Measurements from ENCODE around the gene OR10A3. TPM values are rescaled to one million over a fixed set of nuclear protein-coding genes. Genes with fewer than 3 reads are reported as not detected.

Gene OR10A3
- total and polyA plus RNA-seq, 2 of the 8 experiments (the other 6 are each of a cell fraction or from before 2014, with no cell fraction given) = not detected

DNA sequence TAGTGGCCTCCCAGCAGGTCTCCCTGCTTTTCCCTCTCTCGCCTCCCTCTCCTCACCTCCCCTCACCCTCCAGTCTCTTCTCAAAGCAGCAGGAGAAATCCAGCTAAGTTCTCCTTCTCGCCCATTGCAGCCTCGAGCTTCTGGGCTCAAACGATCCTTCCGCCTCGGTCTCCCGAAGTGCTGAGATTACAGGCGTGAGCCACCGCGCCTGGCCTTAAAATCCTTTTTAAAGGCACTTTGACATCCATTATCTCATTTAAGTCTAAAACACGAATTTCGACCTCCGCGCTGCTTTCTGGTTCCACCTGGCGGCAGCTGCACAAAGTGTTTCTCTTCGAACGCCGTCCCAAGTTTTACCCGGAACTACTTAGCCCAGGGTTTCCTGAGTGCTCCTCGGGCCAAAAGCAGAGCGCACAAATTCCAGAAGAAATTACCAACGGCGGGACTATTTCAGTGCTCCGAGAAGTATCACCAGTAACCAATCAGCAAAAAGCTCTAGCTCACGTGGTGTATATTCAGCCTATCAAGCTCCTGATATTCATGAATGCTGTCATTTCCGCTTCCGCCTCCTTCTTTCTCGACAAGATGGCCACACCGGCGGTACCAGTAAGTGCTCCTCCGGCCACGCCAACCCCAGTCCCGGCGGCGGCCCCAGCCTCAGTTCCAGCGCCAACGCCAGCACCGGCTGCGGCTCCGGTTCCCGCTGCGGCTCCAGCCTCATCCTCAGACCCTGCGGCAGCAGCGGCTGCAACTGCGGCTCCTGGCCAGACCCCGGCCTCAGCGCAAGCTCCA is 45.5 kb upstream of the OR10A3 start, which contains the start of gene EIF3F:
TSS of gene EIF3F (plus strand) at position 570 of the 792 bp plus-strand sequence. CDS start at position 586, 16 bp downstream.
- Histone ChIP-seq H3K4ac (replicated peaks; ENCODE audit: insufficient read length, low read depth, low read length) (peak within 1 kb of the TSS; percentile 91), H2AFZ (ENCODE audit: low read length) (peak within 1 kb of the TSS; percentile 47), H3K23me2 (ENCODE audit: low read depth, low read length) (peaks cover 6% of the 10 kb centered on the region; the same call in 1 of the 2 replicates), H3K27ac (ENCODE audit: low read depth, low read length) (peak within 1 kb of the TSS; percentile 41; the same call in 1 of the 2 replicates), H3K9ac (replicated peaks in 1 of 4; ENCODE audit: extremely low read depth in 1 of 4, low read depth in 3 of 4, low read length in 3 of 4) (peak within 1 kb of the TSS; percentile 73 to 95 (median 83)), H2BK20ac (ENCODE audit: low read length) (no peak within 1 kb of the TSS), H3K79me2 (ENCODE audit: control insufficient read depth in 1 of 2, insufficient read depth in 2 of 2, low read length in 2 of 2) (peaks cover 10 to 32% of the 10 kb centered on the region in 2 experiments), H3K27me3 (replicated peaks in 1 of 4; ENCODE audit: control insufficient read depth in 3 of 4, extremely low read depth in 1 of 4, insufficient read depth in 3 of 4, low read length in 3 of 4) (no peaks in the 10 kb centered on the region), H2BK120ac (replicated peaks; ENCODE audit: low read depth, low read length) (no peak within 1 kb of the TSS), H3K4me3 (ENCODE audit: extremely low read depth in 1 of 4, insufficient read depth in 2 of 4, low read depth in 3 of 4, low read length in 4 of 4) (peak within 1 kb of the TSS; percentile 73 to 99 (median 86)), H3K79me1 (ENCODE audit: low read depth, low read length) (peaks cover 5% of the 10 kb centered on the region; the same call in 1 of the 2 replicates), H4K20me1 (replicated peaks in 1 of 2; ENCODE audit: control insufficient read depth in 1 of 2, insufficient read depth in 2 of 2, low read length in 2 of 2) (peaks cover 2 to 3% of the 10 kb centered on the region in 2 experiments), H2BK15ac (ENCODE audit: low read length) (no peak within 1 kb of the TSS), H3K18ac (ENCODE audit: extremely low read depth, low read length) (peak within 1 kb of the TSS; percentile 26; the same call in 1 of the 2 replicates), H3K9me3 (ENCODE audit: insufficient read depth in 2 of 2, low read depth in 1 of 2, low read length in 1 of 2) (no peaks in the 10 kb centered on the region), H3K36me3 (ENCODE audit: control insufficient read depth in 2 of 4, insufficient read depth in 4 of 4, low read length in 3 of 4) (peaks cover 0 to 21% (median 7%) of the 10 kb centered on the region in 4 experiments; a peak in 5 of 8 replicates), H4K8ac (ENCODE audit: extremely low read depth, insufficient read depth, low read length) (peak within 1 kb of the TSS; percentile 91; the same call in 1 of the 2 replicates), H3K56ac (replicated peaks; ENCODE audit: insufficient read length, low read depth, low read length) (peak within 1 kb of the TSS; percentile 43), H4K5ac (ENCODE audit: insufficient read length, low read depth, low read length) (peak within 1 kb of the TSS; percentile 37), H2BK5ac (ENCODE audit: low read depth, low read length) (peak within 1 kb of the TSS; percentile 82; the same call in 1 of the 2 replicates), H4K91ac (replicated peaks; ENCODE audit: insufficient read length, low read length) (peak within 1 kb of the TSS; percentile 37), H3K14ac (ENCODE audit: insufficient read length) (no peak within 1 kb of the TSS), H3K4me2 (ENCODE audit: insufficient read depth in 1 of 2, low read depth in 2 of 2, low read length in 2 of 2) (peak within 1 kb of the TSS; percentile 85 to 91), H2AK5ac (ENCODE audit: low read depth, low read length) (no peak within 1 kb of the TSS), H3K23ac (ENCODE audit: insufficient read length) (no peak within 1 kb of the TSS), H2BK12ac (ENCODE audit: low read depth, low read length) (peak within 1 kb of the TSS; percentile 94), H3K4me1 (replicated peaks in 1 of 4; ENCODE audit: control insufficient read depth in 3 of 4, insufficient read depth in 4 of 4, low read length in 3 of 4) (peaks cover 0 to 5% (median 3%) of the 10 kb centered on the region in 4 experiments; a peak in 4 of 7 replicates)
- CTCF ChIA-PET (ENCODE audit: partially characterized antibody) = interaction anchor here (0.5 to 6.0 kb wide), 24 partner anchors 9 to 1281 kb away, joined by 3 to 127 read pairs (median 4); partner anchors contain the start of gene NLRP10
- peak; percentile 91 for FAIRE-seq
- DNase-seq (ENCODE audit: low read depth in 1 of 2, low spot score in 2 of 2) = peak; percentile 88 to 97
- POLR2A ChIA-PET (ENCODE audit: partially characterized antibody) = interaction anchor here (0.7 to 2.4 kb wide), 22 partner anchors 8 to 138 kb away, joined by 3 to 58 read pairs (median 4); no protein-coding TSS in a partner anchor
- WGBS, 2 experiments (ENCODE audit: extremely low coverage in 1 of 2, insufficient coverage in 1 of 2, insufficient read length in 1 of 2, insufficient replicate concordance in 2 of 2, low coverage in 1 of 2, low lambda C conversion rate in 2 of 2, missing lambda C conversion rate in 1 of 2) = 3% methylated on average over 47 of the region's 47 CpGs; no CpG with 5 or more reads in 1 of the 2 experiments
- TF ChIP-seq SIN3A (conservative IDR thresholded peaks at IDR 0.05 in 1 of 2, IDR thresholded peaks at IDR 0.05 in 1 of 2; ENCODE audit: low read depth in 1 of 2, low read length in 2 of 2) (peak in 1 of 2 experiments; percentile 42; a peak in 1 of 4 replicates), RBBP5 (IDR thresholded peaks at IDR 0.05; ENCODE audit: borderline replicate concordance, low read depth, low read length) (peak; percentile 42; the same call in 1 of the 2 replicates), CTBP2 (IDR thresholded peaks at IDR 0.05; ENCODE audit: borderline replicate concordance, insufficient read depth, insufficient read length, low read length) (no peak), RFX5 (IDR thresholded peaks at IDR 0.05; ENCODE audit: borderline replicate concordance, low read depth, low read length) (no peak), JUND (IDR thresholded peaks at IDR 0.05; ENCODE audit: low read length) (peak; percentile 74; the same call in 1 of the 2 replicates), POU5F1 (IDR thresholded peaks at IDR 0.05; ENCODE audit: low read depth, low read length) (no peak), BCL11A (IDR thresholded peaks at IDR 0.05; ENCODE audit: low read depth in 2 of 2, low read length in 2 of 2) (no peak), KDM1A (IDR thresholded peaks at IDR 0.05; ENCODE audit: borderline replicate concordance, low read length) (peak; percentile 24; the same call in 1 of the 2 replicates), SUZ12 (IDR thresholded peaks at IDR 0.05; ENCODE audit: low read length) (no peak), GABPA (IDR thresholded peaks at IDR 0.05; ENCODE audit: borderline replicate concordance, insufficient read depth, low read length) (peak; percentile 90)

All from H1 (cell line).